Limb (tissue), 2 donors: Measurements from ENCODE around the gene CFAP119.

Experiments used
- DNase-seq, 2 donors: peaks; one replicate each; pipeline ENCODE4 v3.0.0-alpha.2; 2016; ENCODE audit errors: extremely low spot score in 2 of 2

CFAP119 gene

DNA sequence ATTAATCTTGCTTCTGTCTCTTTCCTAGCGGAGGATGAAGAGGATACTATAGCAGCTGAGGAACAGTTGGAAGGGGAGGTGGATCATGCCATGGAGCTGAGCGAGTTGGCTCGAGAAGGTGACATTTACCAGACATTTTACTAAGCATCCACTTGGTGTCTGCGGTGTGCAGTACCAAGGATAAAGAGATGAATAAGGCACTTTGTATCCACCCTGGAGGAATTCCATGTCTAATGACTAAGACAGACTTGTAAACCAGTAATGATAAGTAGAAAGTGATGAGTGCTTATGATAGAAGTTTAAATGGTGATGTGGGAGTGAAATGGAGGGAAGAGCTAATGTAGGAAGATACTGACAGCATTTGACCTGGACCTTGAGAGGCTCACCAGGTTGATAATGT is 50.9 kb downstream of the CFAP119 start:
- no peak for DNase-seq
